Panc1 (cell line): ENCODE measurements around the gene KMT2E. TPM values are rescaled to one million over a fixed set of nuclear protein-coding genes. Genes with fewer than 3 reads are reported as not detected.

Source experiments
- ATAC-seq: fragments of 200-7000 bp; cut with Tn5 transposase; 2 replicates; pipeline ENCODE4 v1.9.1; 2020; ENCODE audit warnings: mild to moderate bottlenecking, moderate library complexity
- BruUV-seq: library from RNA; stranded (reverse); fragments of 400-500 nt; replicated peaks from 2 replicates; lab custom pipeline; 2021; lab: Mats Ljungman, UMichigan
- CTCF ChIA-PET: fragments of 300-600 bp; sonication (Branson Sonifier 250); formaldehyde crosslinking; loops from one replicate; lab custom pipeline; 2022; ENCODE audit warnings: antibody characterized with exemption; lab: Charles Lee
- POLR2A ChIA-PET: fragments of 300-600 bp; sonication (Branson Sonifier 250); formaldehyde crosslinking; loops from one replicate; lab custom pipeline; 2022; ENCODE audit warnings: antibody characterized with exemption; lab: Charles Lee
- DNase-seq: peaks from one replicate; pipeline ENCODE4 v3.0.0-alpha.2; 2010; ENCODE audit warnings: low read depth, low spot score
- H3K27ac ChIP-seq: 2 replicates; pipeline ENCODE4 v1.5.1; 2011; ENCODE audit warnings: mild to moderate bottlenecking, low read length, inconsistent platforms
- H3K27me3 ChIP-seq: fragments of 200-500 bp; sonication (Bioruptor generic); 2 replicates; pipeline ENCODE4 v1.6.0; 2014; ENCODE audit warnings: low read length, inconsistent platforms; ENCODE audit not compliant: control insufficient read depth, insufficient read depth
- H3K36me3 ChIP-seq: fragments of 200-500 bp; sonication (Bioruptor generic); 2 replicates; pipeline ENCODE4 v1.5.1; 2014; ENCODE audit warnings: inconsistent platforms, mild to moderate bottlenecking, low read length, moderate library complexity; ENCODE audit not compliant: control insufficient read depth, insufficient read depth
- H3K4me1 ChIP-seq: 2 replicates; pipeline ENCODE4 v1.5.1; 2011; ENCODE audit warnings: inconsistent platforms, mild to moderate bottlenecking, low read length, moderate library complexity; ENCODE audit not compliant: control insufficient read depth, insufficient read depth
- H3K4me3 ChIP-seq, 2 experiments: 2 replicates each; pipeline ENCODE4 v1.5.1; 2011 to 2012; ENCODE audit warnings: low read depth in 2 of 2, low read length in 2 of 2, mild to moderate bottlenecking in 2 of 2, inconsistent platforms in 1 of 2, moderate library complexity in 1 of 2
- H3K9me3 ChIP-seq: fragments of 200-500 bp; sonication (Bioruptor generic); 2 replicates; pipeline ENCODE4 v1.5.1; 2014; ENCODE audit warnings: low read depth, mild to moderate bottlenecking, inconsistent platforms, low read length, moderate library complexity; ENCODE audit not compliant: control insufficient read depth, insufficient read depth
- POLR2AphosphoS5 ChIP-seq: IDR thresholded peaks from 2 replicates; pipeline ENCODE4 v1.6.1; 2012; ENCODE audit warnings: mild to moderate bottlenecking, low read depth, low read length, moderate library complexity
- SIN3A ChIP-seq: IDR thresholded peaks from 2 replicates; pipeline ENCODE4 v1.6.1; 2012; ENCODE audit warnings: low read depth, mild to moderate bottlenecking, low read length, moderate library complexity, borderline replicate concordance; ENCODE audit not compliant: insufficient read depth
- TCF7L2 ChIP-seq: IDR thresholded peaks from 2 replicates; pipeline ENCODE4 v1.6.1; 2011; ENCODE audit warnings: mild to moderate bottlenecking, low read depth, low read length, inconsistent platforms
- in situ Hi-C: cut with HindIII; loops from 2 replicates; pipeline ENCODE4 v1.10.0; 2016; ENCODE audit warnings: low sequenced_read_pairs, low pct_unique_long_range_greater_than_20kb
- intact Hi-C: fragments of 100-400 bp; cut with micrococcal nuclease; formaldehyde crosslinking; loops from one replicate; pipeline ENCODE4 v1.10.0; 2022; ENCODE audit not compliant: unreplicated experiment
- total RNA-seq: library from RNA; stranded (reverse); gene quantifications from one replicate; pipeline ENCODE4 v1.2.1, GENCODE V29; 2021; ENCODE audit not compliant: unreplicated experiment
- TF ChIP-seq, protein P1 (sequence below): fragments of 450-650 bp; IDR thresholded peaks from 2 replicates; pipeline ENCODE4 v1.5.1; 2017; ENCODE audit warnings: mild to moderate bottlenecking
- TF ChIP-seq, protein P2 (sequence below), 2 experiments: IDR thresholded peaks; 2 replicates each; pipeline ENCODE4 v1.6.1; 2011 to 2012; ENCODE audit warnings: low read depth in 2 of 2, control low read depth in 1 of 2, low read length in 1 of 2, mild to moderate bottlenecking in 1 of 2, moderate library complexity in 1 of 2; ENCODE audit not compliant: insufficient read depth in 1 of 2

KMT2E gene
- total RNA-seq, 1 experiment from 2014 or later: 51.4 TPM

DNA sequence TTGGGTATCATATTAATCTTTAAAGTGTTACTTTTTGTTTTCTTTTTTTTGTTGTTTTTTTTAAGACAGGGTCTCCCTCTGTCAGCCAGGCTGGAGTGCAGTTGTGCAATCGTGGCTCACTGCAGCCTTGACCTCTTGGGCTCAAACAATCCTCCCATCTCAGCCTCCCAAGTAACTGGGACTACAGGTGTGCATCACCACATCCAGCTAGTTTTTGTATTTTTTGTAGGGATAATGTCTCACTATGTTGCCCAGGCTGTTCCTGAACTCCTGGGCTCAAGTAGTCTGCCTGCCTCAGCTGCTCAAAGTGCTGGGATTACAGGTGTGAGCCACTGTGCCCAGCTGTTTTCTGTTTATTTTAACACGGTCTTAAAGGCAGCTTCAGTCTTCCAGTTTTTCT, 23.3 kb downstream of the KMT2E start:
- H3K4me1 ChIP-seq: peaks cover 17% of the 10 kb centered on the region; the same call in 1 of the 2 replicates
- H3K27me3 ChIP-seq: no peaks in the 10 kb centered on the region
- intact Hi-C loops: no loop called here
- no peak for ATAC-seq
- H3K36me3 ChIP-seq: peaks cover 5% of the 10 kb centered on the region; the same call in 1 of the 2 replicates
- H3K4me3 ChIP-seq: no peak overlapping the region
- no peak overlapping the region for H3K27ac ChIP-seq
- DNase-seq: no peak
- ChIA-PET POLR2A (no interaction called here), CTCF (no interaction called here)
- TF ChIP-seq POLR2AphosphoS5 (no peak), TCF7L2 (no peak), SIN3A (no peak)
- TF ChIP-seq, protein P1, sequence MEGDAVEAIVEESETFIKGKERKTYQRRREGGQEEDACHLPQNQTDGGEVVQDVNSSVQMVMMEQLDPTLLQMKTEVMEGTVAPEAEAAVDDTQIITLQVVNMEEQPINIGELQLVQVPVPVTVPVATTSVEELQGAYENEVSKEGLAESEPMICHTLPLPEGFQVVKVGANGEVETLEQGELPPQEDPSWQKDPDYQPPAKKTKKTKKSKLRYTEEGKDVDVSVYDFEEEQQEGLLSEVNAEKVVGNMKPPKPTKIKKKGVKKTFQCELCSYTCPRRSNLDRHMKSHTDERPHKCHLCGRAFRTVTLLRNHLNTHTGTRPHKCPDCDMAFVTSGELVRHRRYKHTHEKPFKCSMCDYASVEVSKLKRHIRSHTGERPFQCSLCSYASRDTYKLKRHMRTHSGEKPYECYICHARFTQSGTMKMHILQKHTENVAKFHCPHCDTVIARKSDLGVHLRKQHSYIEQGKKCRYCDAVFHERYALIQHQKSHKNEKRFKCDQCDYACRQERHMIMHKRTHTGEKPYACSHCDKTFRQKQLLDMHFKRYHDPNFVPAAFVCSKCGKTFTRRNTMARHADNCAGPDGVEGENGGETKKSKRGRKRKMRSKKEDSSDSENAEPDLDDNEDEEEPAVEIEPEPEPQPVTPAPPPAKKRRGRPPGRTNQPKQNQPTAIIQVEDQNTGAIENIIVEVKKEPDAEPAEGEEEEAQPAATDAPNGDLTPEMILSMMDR: no peak
- TF ChIP-seq, protein P2, sequence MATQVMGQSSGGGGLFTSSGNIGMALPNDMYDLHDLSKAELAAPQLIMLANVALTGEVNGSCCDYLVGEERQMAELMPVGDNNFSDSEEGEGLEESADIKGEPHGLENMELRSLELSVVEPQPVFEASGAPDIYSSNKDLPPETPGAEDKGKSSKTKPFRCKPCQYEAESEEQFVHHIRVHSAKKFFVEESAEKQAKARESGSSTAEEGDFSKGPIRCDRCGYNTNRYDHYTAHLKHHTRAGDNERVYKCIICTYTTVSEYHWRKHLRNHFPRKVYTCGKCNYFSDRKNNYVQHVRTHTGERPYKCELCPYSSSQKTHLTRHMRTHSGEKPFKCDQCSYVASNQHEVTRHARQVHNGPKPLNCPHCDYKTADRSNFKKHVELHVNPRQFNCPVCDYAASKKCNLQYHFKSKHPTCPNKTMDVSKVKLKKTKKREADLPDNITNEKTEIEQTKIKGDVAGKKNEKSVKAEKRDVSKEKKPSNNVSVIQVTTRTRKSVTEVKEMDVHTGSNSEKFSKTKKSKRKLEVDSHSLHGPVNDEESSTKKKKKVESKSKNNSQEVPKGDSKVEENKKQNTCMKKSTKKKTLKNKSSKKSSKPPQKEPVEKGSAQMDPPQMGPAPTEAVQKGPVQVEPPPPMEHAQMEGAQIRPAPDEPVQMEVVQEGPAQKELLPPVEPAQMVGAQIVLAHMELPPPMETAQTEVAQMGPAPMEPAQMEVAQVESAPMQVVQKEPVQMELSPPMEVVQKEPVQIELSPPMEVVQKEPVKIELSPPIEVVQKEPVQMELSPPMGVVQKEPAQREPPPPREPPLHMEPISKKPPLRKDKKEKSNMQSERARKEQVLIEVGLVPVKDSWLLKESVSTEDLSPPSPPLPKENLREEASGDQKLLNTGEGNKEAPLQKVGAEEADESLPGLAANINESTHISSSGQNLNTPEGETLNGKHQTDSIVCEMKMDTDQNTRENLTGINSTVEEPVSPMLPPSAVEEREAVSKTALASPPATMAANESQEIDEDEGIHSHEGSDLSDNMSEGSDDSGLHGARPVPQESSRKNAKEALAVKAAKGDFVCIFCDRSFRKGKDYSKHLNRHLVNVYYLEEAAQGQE (IDR thresholded peaks at IDR 0.05; ENCODE audit: insufficient read depth in 1 of 2, low read depth in 2 of 2, low read length in 1 of 2): no peak
- no TSS peak for BruUV-seq
- in situ Hi-C loops: no loop called here
- no peaks in the 10 kb centered on the region for H3K9me3 ChIP-seq

DNA sequence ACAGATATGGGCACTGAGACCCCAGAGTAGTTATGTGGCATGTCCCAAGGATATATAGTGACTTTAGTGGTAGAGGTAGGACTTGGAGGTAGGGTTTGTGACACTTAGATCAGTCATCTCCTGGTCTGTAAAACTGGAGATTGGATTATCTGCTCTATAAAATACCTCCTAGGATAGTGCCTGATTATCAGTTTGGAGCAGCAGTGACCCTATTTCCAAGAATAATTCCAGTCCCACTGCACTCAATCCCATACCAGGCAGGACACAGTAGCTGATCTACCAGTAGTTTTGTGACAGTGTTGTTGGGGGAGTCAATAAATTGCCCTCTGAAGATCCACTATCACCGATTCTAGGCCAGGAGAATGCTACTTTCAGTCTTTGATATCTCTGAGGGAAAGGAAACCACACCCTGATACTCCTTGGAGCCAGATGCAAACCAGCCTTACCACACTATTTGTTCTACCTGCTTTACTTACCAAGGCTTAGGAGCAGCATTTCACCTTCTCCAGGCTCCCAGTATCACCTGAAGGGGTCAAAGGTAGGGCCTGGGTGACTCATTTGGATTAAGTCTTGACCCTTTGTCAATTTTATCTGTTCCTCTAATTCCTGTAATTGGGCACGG, 30.6 kb downstream of the KMT2E start:
- H3K36me3 ChIP-seq: peaks cover 33% of the 10 kb centered on the region
- DNase-seq (no peak), ATAC-seq (no peak)
- no TSS peak for BruUV-seq
- no peak overlapping the region for H3K27ac ChIP-seq
- ChIA-PET POLR2A (interaction anchor here (0.6 kb wide), 1 partner anchor 110 kb away, joined by 3 read pairs; no protein-coding TSS in a partner anchor), CTCF (no interaction called here)
- intact Hi-C loops (no loop called here), in situ Hi-C loops (no loop called here)
- TF ChIP-seq, protein P1: no peak
- TF ChIP-seq POLR2AphosphoS5 (no peak), SIN3A (no peak), TCF7L2 (no peak)
- TF ChIP-seq, protein P2 (IDR thresholded peaks at IDR 0.05; ENCODE audit: insufficient read depth in 1 of 2, low read depth in 2 of 2, low read length in 1 of 2): no peak
- no peaks in the 10 kb centered on the region for H3K27me3 ChIP-seq
- H3K9me3 ChIP-seq: no peaks in the 10 kb centered on the region
- H3K4me1 ChIP-seq: no peaks in the 10 kb centered on the region; the same call in 1 of the 2 replicates
- H3K4me3 ChIP-seq: no peak overlapping the region
